K562 (cell line): ENCODE data around the gene MUSK. TPM values are rescaled to one million over a fixed set of nuclear protein-coding genes. Genes with fewer than 3 reads are reported as not detected.

ENCODE experiments used
- KLF10 ChIP-seq: fragments of 250-450 bp; sonication (Bioruptor Pico); IDR thresholded peaks from 2 replicates; pipeline ENCODE4 v1.6.1; 2021; ENCODE audit warnings: matching md5 sums
- RBM14 ChIP-seq: fragments of 200-400 bp; formaldehyde crosslinking; IDR thresholded peaks from 2 replicates; pipeline ENCODE4 v1.6.1; 2018; ENCODE audit warnings: low read depth, mild to moderate bottlenecking, low read length, moderate library complexity, borderline replicate concordance; ENCODE audit not compliant: insufficient read depth
- STAG1 ChIP-seq: sonication (generic); formaldehyde crosslinking; IDR thresholded peaks from 2 replicates; pipeline ENCODE4 v1.5.0; 2020; ENCODE audit warnings: missing genetic modification reagents, borderline replicate concordance
- THAP7 ChIP-seq: fragments of 250-450 bp; sonication (Bioruptor Pico); IDR thresholded peaks from 2 replicates; pipeline ENCODE4 v1.5.0; 2021
- USF2 ChIP-seq: sonication (generic); formaldehyde crosslinking; IDR thresholded peaks from 2 replicates; pipeline ENCODE4 v1.5.0; 2020; ENCODE audit warnings: missing genetic modification reagents
- VEZF1 ChIP-seq: fragments of 200-800 bp; sonication (Bioruptor generic); IDR thresholded peaks from 2 replicates; pipeline ENCODE4 v1.6.1; 2017; ENCODE audit warnings: missing genetic modification characterization, missing compliant biosample characterization
- ZNF175 ChIP-seq: fragments of 200-800 bp; sonication (Bioruptor generic); IDR thresholded peaks from 2 replicates; pipeline ENCODE4 v1.6.1; 2016; ENCODE audit warnings: low read depth, mild to moderate bottlenecking, missing genetic modification characterization, missing compliant biosample characterization
- ZNF316 ChIP-seq: fragments of 450-650 bp; IDR thresholded peaks from 2 replicates; pipeline ENCODE4 v1.6.1; 2016
- ZNF408 ChIP-seq: fragments of 250-450 bp; sonication (Bioruptor Pico); IDR thresholded peaks from 2 replicates; pipeline ENCODE4 v1.4.0; 2020; ENCODE audit warnings: low read depth, mild to moderate bottlenecking, moderate library complexity
- ZNF644 ChIP-seq: fragments of 200-800 bp; sonication (Bioruptor generic); IDR thresholded peaks from 2 replicates; pipeline ENCODE4 v1.6.1; 2016; ENCODE audit warnings: low read depth, missing genetic modification characterization, missing compliant biosample characterization
- polyA plus RNA-seq, 8 experiments: library from polyadenylated mRNA; depleted of rRNA in 4 of 8; stranded (reverse) in 5 of 8; unstranded in 3 of 8; fragments of >200 nt; fragmentation: Nextera tagmentation in 2 of 8; fragmentation: Illumina TruSeq in 1 of 8; extraction: Ambion mirVana in 2 of 8; extraction: Trizol in 1 of 8; gene quantifications; 2 replicates each; pipeline versions ENCODE4 v1.2.1 to v1.2.3, GENCODE V29; 2011 to 2014; ENCODE audit warnings: inconsistent platforms in 1 of 8, missing spikeins in 1 of 8
- total RNA-seq, 7 experiments: library from RNA; depleted of rRNA in 6 of 7; stranded (reverse); fragments of >200 nt in 6 of 7; fragmentation: Illumina TruSeq in 2 of 7; extraction: Trizol in 2 of 7; gene quantifications; 2 replicates each; pipeline versions ENCODE4 v1.2.1 to v1.2.3, GENCODE V29; 2011 to 2021; ENCODE audit warnings: low replicate concordance in 1 of 7

MUSK gene
- total and polyA plus RNA-seq, 9 of the 15 experiments (the other 6 are each of a cell fraction or from before 2014, with no cell fraction given): not detected

- no peak for TF ChIP-seq KLF10
- TF ChIP-seq RBM14: no peak
- TF ChIP-seq VEZF1: no peak
- no peak for TF ChIP-seq ZNF316
- no peak for TF ChIP-seq ZNF644
- no peak for TF ChIP-seq ZNF175
- no peak for TF ChIP-seq THAP7 (CRISPR knock-in tag)
- TF ChIP-seq STAG1 (CRISPR knock-in tag): no peak
- TF ChIP-seq ZNF408 (CRISPR knock-in tag): no peak
- TF ChIP-seq USF2 (CRISPR knock-in tag): no peak
- TF ChIP-seq, all 486 proteins: peak for 0
These were observed 133.9 kb downstream of the MUSK start (continued) for GRCh38 chr9:110802416-110803035.
